Calu3 (cell line): ENCODE results near the gene PKIB. TPM values are rescaled to one million over a fixed set of nuclear protein-coding genes. Genes with fewer than 3 reads are reported as not detected.
A peak's percentile ranks its signal among the peaks of the same experiment; 100 is the strongest.

Experiments used
- BruUV-seq: library from RNA; stranded (reverse); fragments of 400-500 nt; replicated peaks from 2 replicates; lab custom pipeline; 2021; lab: Mats Ljungman, UMichigan
- CTCF ChIA-PET: fragments of 300-600 bp; sonication (Branson Sonifier 250); formaldehyde crosslinking; loops from one replicate; lab custom pipeline; 2022; ENCODE audit warnings: antibody characterized with exemption; lab: Charles Lee
- DNase-seq: peaks from one replicate; pipeline ENCODE4 v3.0.0; 2022
- H3K27ac Mint-ChIP-seq: one replicate; pipeline ENCODE4 v1.8.0; 2022; ENCODE audit warnings: mixed read lengths; ENCODE audit not compliant: unreplicated experiment
- H3K27me3 Mint-ChIP-seq: one replicate; pipeline ENCODE4 v1.8.0; 2022; ENCODE audit warnings: mixed read lengths; ENCODE audit not compliant: unreplicated experiment
- H3K36me3 Mint-ChIP-seq: one replicate; pipeline ENCODE4 v1.8.0; 2022; ENCODE audit warnings: mild to moderate bottlenecking, moderate library complexity, mixed read lengths; ENCODE audit not compliant: insufficient read depth, unreplicated experiment
- H3K4me1 Mint-ChIP-seq: one replicate; pipeline ENCODE4 v1.8.0; 2022; ENCODE audit warnings: mild to moderate bottlenecking, low read depth, mixed read lengths; ENCODE audit not compliant: unreplicated experiment
- H3K4me3 Mint-ChIP-seq: one replicate; pipeline ENCODE4 v1.8.0; 2022; ENCODE audit warnings: mild to moderate bottlenecking, low read depth, moderate library complexity, mixed read lengths; ENCODE audit not compliant: unreplicated experiment
- H3K9me3 Mint-ChIP-seq: one replicate; pipeline ENCODE4 v1.8.0; 2022; ENCODE audit warnings: low read depth, mixed read lengths; ENCODE audit not compliant: unreplicated experiment
- CTCF ChIP-seq: fragments of 200-600 bp; IDR thresholded peaks from one replicate; pipeline ENCODE4 v1.8.0; 2022; ENCODE audit warnings: antibody characterized with exemption; ENCODE audit not compliant: unreplicated experiment
- intact Hi-C: fragments of 100-400 bp; cut with micrococcal nuclease; formaldehyde crosslinking; loops from one replicate; pipeline ENCODE4 v1.10.0; 2022; ENCODE audit not compliant: unreplicated experiment
- total RNA-seq: library from RNA; stranded (reverse); gene quantifications from 2 replicates; pipeline ENCODE4 v1.2.3, GENCODE V29; 2022

PKIB gene
- total RNA-seq, 1 experiment from 2014 or later, result 17.2 TPM

GRCh38 chr6:122694075-122694474, 83.9 kb downstream of the PKIB start:
- intact Hi-C loops, result no loop called here
- Mint-ChIP-seq H3K36me3 (peaks cover 8% of the 10 kb centered on the region), H3K27me3 (no peaks in the 10 kb centered on the region), H3K4me1 (peaks cover 48% of the 10 kb centered on the region), H3K27ac (peak overlapping the region; percentile 78), H3K4me3 (no peak overlapping the region), H3K9me3 (peaks cover 8% of the 10 kb centered on the region)
- BruUV-seq, result no TSS peak
- DNase-seq, result no peak
- CTCF ChIA-PET, result no interaction called here
- no peak for TF ChIP-seq CTCF

GRCh38 chr6:122694602-122695001, 84.4 kb downstream of the PKIB start:
- Mint-ChIP-seq H3K4me3 (no peak overlapping the region), H3K27ac (peak overlapping the region; percentile 78), H3K27me3 (no peaks in the 10 kb centered on the region), H3K36me3 (peaks cover 8% of the 10 kb centered on the region), H3K4me1 (peaks cover 48% of the 10 kb centered on the region), H3K9me3 (peaks cover 5% of the 10 kb centered on the region)
- DNase-seq, result no peak
- BruUV-seq, result no TSS peak
- intact Hi-C loops, result no loop called here
- CTCF ChIA-PET, result no interaction called here
- no peak for TF ChIP-seq CTCF

GRCh38 chr6:122695188-122695587, 85.0 kb downstream of the PKIB start:
- no peak overlapping the region for H3K4me3 Mint-ChIP-seq
- DNase-seq, result no peak
- no peaks in the 10 kb centered on the region for H3K27me3 Mint-ChIP-seq
- CTCF ChIA-PET, result interaction anchor here (1.4 kb wide), 1 partner anchor 94 kb away, joined by 5 read pairs; the partner anchor contains the start of gene SMPDL3A
- no peak overlapping the region for H3K27ac Mint-ChIP-seq
- peaks cover 48% of the 10 kb centered on the region for H3K4me1 Mint-ChIP-seq
- peaks cover 8% of the 10 kb centered on the region for H3K36me3 Mint-ChIP-seq
- H3K9me3 Mint-ChIP-seq, result peaks cover 2% of the 10 kb centered on the region
- no TSS peak for BruUV-seq
- no peak for TF ChIP-seq CTCF
- intact Hi-C loops, result no loop called here

- H3K4me3 Mint-ChIP-seq, result peak overlapping the region; percentile 13
- no peak for DNase-seq
- CTCF ChIA-PET, result interaction anchor here (0.8 to 1.6 kb wide), 5 partner anchors 12 to 93 kb away, joined by 3 to 8 read pairs (median 5); partner anchors contain the start of genes PKIB and SMPDL3A
- peak overlapping the region; percentile 74 for H3K27ac Mint-ChIP-seq
- peaks cover 8% of the 10 kb centered on the region for H3K36me3 Mint-ChIP-seq
- intact Hi-C loops, result loop anchor here (1.0 kb wide), 1 partner anchor 75 kb away; no protein-coding TSS in a partner anchor
- no peak for TF ChIP-seq CTCF
- H3K4me1 Mint-ChIP-seq, result peaks cover 48% of the 10 kb centered on the region
- H3K9me3 Mint-ChIP-seq, result peaks cover 2% of the 10 kb centered on the region
- no TSS peak for BruUV-seq
- no peaks in the 10 kb centered on the region for H3K27me3 Mint-ChIP-seq
These were observed 85.9 kb downstream of the PKIB start for GRCh38 chr6:122696079-122696478.
